Adrenal gland (tissue), 12 donors: ENCODE measurements around the gene FRS2. TPM values are rescaled to one million over a fixed set of nuclear protein-coding genes. Genes with fewer than 3 reads are reported as not detected.

Experiments used
- DNase-seq, 7 donors: peaks; one replicate each; pipeline ENCODE4 v3.0.0-alpha.2; 2019 to 2020
- H3K27ac ChIP-seq, 5 donors: fragments of 200-600 bp; sonication (generic) in 4 of 5; 1 replicate in 3 of 5; 2 replicates in 2 of 5; pipeline versions ENCODE4 v1.5.1 to v1.8.0; 2016 to 2020; ENCODE audit warnings: mild to moderate bottlenecking in 1 of 5
- H3K27me3 ChIP-seq: fragments of 200-600 bp; 2 replicates; pipeline ENCODE4 v1.8.0; 2021
- H3K36me3 ChIP-seq, 2 donors: fragments of 200-600 bp; replicated peaks in 1 of 2; 1 replicate in 1 of 2; 2 replicates in 1 of 2; pipeline versions ENCODE4 v1.5.1 to v1.8.0; 2018 to 2022
- H3K4me1 ChIP-seq, 2 donors: fragments of 200-600 bp; replicated peaks in 1 of 2; 1 replicate in 1 of 2; 2 replicates in 1 of 2; pipeline versions ENCODE4 v1.5.1 to v1.8.0; 2018 to 2021
- H3K4me3 ChIP-seq, 4 donors: fragments of 200-600 bp; sonication (generic) in 3 of 4; one replicate each; pipeline ENCODE4 v1.5.1; 2016 to 2018
- H3K9me3 ChIP-seq, 3 donors: fragments of 200-600 bp; sonication (generic) in 1 of 3; replicated peaks in 1 of 3; 1 replicate in 2 of 3; 2 replicates in 1 of 3; pipeline versions ENCODE4 v1.5.1 to v1.8.0; 2016 to 2021
- CTCF ChIP-seq, 6 experiments: fragments of 450-650 bp in 4 of 6; fragments of 200-600 bp in 2 of 6; sonication (generic) in 1 of 6; IDR thresholded peaks; 1 replicate in 5 of 6; 2 replicates in 1 of 6; pipeline versions ENCODE4 v1.5.1 to v1.8.0; 2016 to 2021; ENCODE audit warnings: antibody characterized with exemption in 6 of 6, mild to moderate bottlenecking in 2 of 6, moderate library complexity in 1 of 6
- POLR2A ChIP-seq, 2 donors: fragments of 450-650 bp; IDR thresholded peaks; one replicate each; pipeline ENCODE4 v1.6.1; 2017; ENCODE audit warnings: antibody characterized with exemption in 2 of 2, mild to moderate bottlenecking in 2 of 2, moderate library complexity in 1 of 2
- WGBS, 4 donors: extraction: QIAGEN DNeasy Blood & Tissue Kit in 2 of 4; methylation state at CpG; one replicate each; pipeline versions ENCODE4 v1.1.5 to v1.1.7; 2013 to 2017; 5-methylcytosine and 5-hydroxymethylcytosine counted together
- intact Hi-C, 2 donors: fragments of 100-400 bp; cut with DNase I; formaldehyde crosslinking; loops; one replicate each; pipeline versions ENCODE4 v1.14.1 to v1.15.0; 2022 to 2023
- polyA plus RNA-seq, 3 donors: library from polyadenylated mRNA; stranded (reverse); fragments of 200-250 nt in 2 of 3; fragments of 350-450 nt in 1 of 3; fragmentation: Illumina TruSeq in 1 of 3; extraction: RNeasy Lipid Tissue Mini Kit (QIAGEN cat#74804) in 1 of 3; gene quantifications; one replicate each; pipeline ENCODE4 v1.2.3, GENCODE V29; 2013 to 2014
- total RNA-seq, 9 donors: library from RNA; depleted of rRNA in 4 of 9; stranded (reverse); fragments of >200 nt in 4 of 9; fragments of 120-200 nt in 1 of 9; fragmentation: NEBNext Ultra II Directional in 1 of 9; extraction: Animal tissue kit (Norgen Biotek cat#: 25700) in 1 of 9; gene quantifications; one replicate each; pipeline versions ENCODE4 v1.1.0 to v1.2.4, GENCODE V29; 2013 to 2023
- donor health status: healthy with polysubstance abuse.
- donor health status: Bipolar disorder and iron deficiency.
- donor health status: DM: yes; HTN: yes; CAD: no.
- donor health status: DM: no; HTN: no; CAD: no.
- donor health status: DM: no; HTN: no; CAD: no.
- donor health status: DM: yes; HTN: yes; CAD: no.

FRS2 gene
- total and polyA plus RNA-seq, 12 donors: 4.8 to 86.1 (median 45.1) TPM

- Histone ChIP-seq H3K36me3 (no peaks in the 10 kb centered on the region), H3K27ac (no peak overlapping the region), H3K4me1 (peaks cover 28 to 90% of the 10 kb centered on the region in 2 donors), H3K4me3 (no peak overlapping the region), H3K27me3 (no peaks in the 10 kb centered on the region), H3K9me3 (no peaks in the 10 kb centered on the region)
- no peak for DNase-seq
- WGBS, 4 donors: 79 to 83% (median 82%) methylated on average over 1 of the region's 1 CpG
- TF ChIP-seq CTCF (IDR thresholded peaks at IDR 0.05): no peak
- no peak for TF ChIP-seq POLR2A (IDR thresholded peaks at IDR 0.05)
- intact Hi-C loops: no loop called here
Observed at GRCh38 chr12:69511016-69511415, 40.8 kb downstream of the FRS2 start.

GRCh38 chr12:69511469-69512267, 41.5 kb downstream of the FRS2 start:
- TF ChIP-seq POLR2A (IDR thresholded peaks at IDR 0.05) (no peak), CTCF (IDR thresholded peaks at IDR 0.05) (no peak)
- 85 to 89% (median 87%) methylated on average over 6 of the region's 6 CpGs for WGBS, 4 donors
- intact Hi-C loops: no loop called here
- Histone ChIP-seq H3K27me3 (no peaks in the 10 kb centered on the region), H3K9me3 (no peaks in the 10 kb centered on the region), H3K4me1 (peaks cover 22 to 83% of the 10 kb centered on the region in 2 donors), H3K27ac (no peak overlapping the region), H3K36me3 (no peaks in the 10 kb centered on the region), H3K4me3 (no peak overlapping the region)
- DNase-seq: no peak

DNA sequence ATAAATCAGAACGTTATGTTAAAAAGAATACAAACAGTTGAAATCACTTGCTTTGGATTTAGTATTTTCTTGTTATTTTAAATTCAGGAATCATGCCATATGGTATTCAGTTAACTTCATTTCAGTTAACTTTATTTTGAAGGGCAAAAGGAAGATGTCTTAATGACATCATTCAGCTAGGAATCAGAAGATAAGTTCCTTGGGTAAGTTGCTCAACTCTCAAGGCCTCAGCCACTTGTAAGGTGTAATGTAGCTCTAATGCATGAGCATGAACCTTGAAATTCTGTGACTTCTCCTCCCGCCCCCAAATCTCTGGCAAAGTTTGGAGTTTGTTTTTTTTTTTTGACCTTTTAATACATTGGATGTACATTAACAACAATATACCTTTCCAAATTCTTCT, 42.6 kb downstream of the FRS2 start:
- TF ChIP-seq CTCF (IDR thresholded peaks at IDR 0.05): no peak
- no peak for TF ChIP-seq POLR2A (IDR thresholded peaks at IDR 0.05)
- H3K27me3 ChIP-seq: no peaks in the 10 kb centered on the region
- no peaks in the 10 kb centered on the region for H3K9me3 ChIP-seq
- no peaks in the 10 kb centered on the region for H3K36me3 ChIP-seq
- DNase-seq: no peak
- intact Hi-C loops: no loop called here
- WGBS, 4 donors: 50 to 59% (median 52%) methylated on average over 2 of the region's 2 CpGs
- H3K4me3 ChIP-seq: no peak overlapping the region
- no peak overlapping the region for H3K27ac ChIP-seq
- H3K4me1 ChIP-seq: peaks cover 32 to 84% of the 10 kb centered on the region in 2 donors

- no peak for DNase-seq
- WGBS, 4 donors: 65 to 83% (median 80%) methylated on average over 1 of the region's 1 CpG
- intact Hi-C loops: no loop called here
- Histone ChIP-seq H3K4me1 (peaks cover 32 to 80% of the 10 kb centered on the region in 2 donors), H3K27ac (no peak overlapping the region), H3K4me3 (no peak overlapping the region), H3K9me3 (no peaks in the 10 kb centered on the region), H3K27me3 (no peaks in the 10 kb centered on the region), H3K36me3 (no peaks in the 10 kb centered on the region)
- TF ChIP-seq POLR2A (IDR thresholded peaks at IDR 0.05) (no peak), CTCF (IDR thresholded peaks at IDR 0.05) (no peak)
Observed at GRCh38 chr12:69513297-69513696, 43.1 kb downstream of the FRS2 start.
